ENCODE data around the gene VEGFC. TPM values are rescaled to one million over a fixed set of nuclear protein-coding genes. Genes with fewer than 3 reads are reported as not detected.

The VEGFC gene
- total RNA-seq, 1 donor from 2014 or later: 8.7 TPM

GRCh38 chr4:176642472-176642871, 150.2 kb downstream of the VEGFC start:
- no peak for FAIRE-seq
- Histone ChIP-seq H3K27me3 (ENCODE audit: control insufficient read depth, insufficient read depth, low read length) (no peaks in the 10 kb centered on the region), H3K36me3 (ENCODE audit: control insufficient read depth, insufficient read depth, low read length) (no peaks in the 10 kb centered on the region), H3K4me3 (ENCODE audit: low read depth, low read length) (no peak overlapping the region)
- TF ChIP-seq, protein P1, sequence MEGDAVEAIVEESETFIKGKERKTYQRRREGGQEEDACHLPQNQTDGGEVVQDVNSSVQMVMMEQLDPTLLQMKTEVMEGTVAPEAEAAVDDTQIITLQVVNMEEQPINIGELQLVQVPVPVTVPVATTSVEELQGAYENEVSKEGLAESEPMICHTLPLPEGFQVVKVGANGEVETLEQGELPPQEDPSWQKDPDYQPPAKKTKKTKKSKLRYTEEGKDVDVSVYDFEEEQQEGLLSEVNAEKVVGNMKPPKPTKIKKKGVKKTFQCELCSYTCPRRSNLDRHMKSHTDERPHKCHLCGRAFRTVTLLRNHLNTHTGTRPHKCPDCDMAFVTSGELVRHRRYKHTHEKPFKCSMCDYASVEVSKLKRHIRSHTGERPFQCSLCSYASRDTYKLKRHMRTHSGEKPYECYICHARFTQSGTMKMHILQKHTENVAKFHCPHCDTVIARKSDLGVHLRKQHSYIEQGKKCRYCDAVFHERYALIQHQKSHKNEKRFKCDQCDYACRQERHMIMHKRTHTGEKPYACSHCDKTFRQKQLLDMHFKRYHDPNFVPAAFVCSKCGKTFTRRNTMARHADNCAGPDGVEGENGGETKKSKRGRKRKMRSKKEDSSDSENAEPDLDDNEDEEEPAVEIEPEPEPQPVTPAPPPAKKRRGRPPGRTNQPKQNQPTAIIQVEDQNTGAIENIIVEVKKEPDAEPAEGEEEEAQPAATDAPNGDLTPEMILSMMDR (IDR thresholded peaks at IDR 0.05; ENCODE audit: insufficient read depth, low read length, severe bottlenecking): no peak
- no peak for DNase-seq (ENCODE audit: low read depth)

GRCh38 chr4:176641237-176641636, 151.5 kb downstream of the VEGFC start:
- H3K4me3 ChIP-seq (ENCODE audit: low read depth, low read length): no peak overlapping the region
- no peaks in the 10 kb centered on the region for H3K36me3 ChIP-seq (ENCODE audit: control insufficient read depth, insufficient read depth, low read length)
- no peaks in the 10 kb centered on the region for H3K27me3 ChIP-seq (ENCODE audit: control insufficient read depth, insufficient read depth, low read length)
- DNase-seq (ENCODE audit: low read depth) (peak; percentile 13), FAIRE-seq (no peak)
- TF ChIP-seq, protein P1 (IDR thresholded peaks at IDR 0.05; ENCODE audit: insufficient read depth, low read length, severe bottlenecking): no peak

DNA sequence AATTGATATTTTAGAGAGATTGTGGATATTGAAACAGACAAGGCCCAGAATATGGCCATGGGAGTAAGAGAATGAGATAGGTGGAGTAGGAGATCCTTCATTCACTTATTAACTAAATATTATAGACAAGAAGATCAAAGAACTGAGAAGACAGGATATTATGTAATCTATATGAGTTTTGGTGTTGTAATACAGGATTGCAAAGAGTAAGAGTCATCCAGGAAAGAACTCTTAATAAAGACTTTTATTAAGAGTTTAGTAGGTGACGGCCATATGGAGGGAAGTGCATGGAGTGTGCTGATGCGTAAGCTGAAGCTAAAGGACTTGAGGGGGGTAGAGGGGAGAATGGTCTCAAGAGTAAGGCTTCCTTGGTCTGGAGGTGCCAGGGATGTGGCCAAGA, 153.7 kb downstream of the VEGFC start:
- no peak overlapping the region for H3K4me3 ChIP-seq (ENCODE audit: low read depth, low read length)
- H3K27me3 ChIP-seq (ENCODE audit: control insufficient read depth, insufficient read depth, low read length): no peaks in the 10 kb centered on the region
- DNase-seq (ENCODE audit: low read depth): peak; percentile 88
- H3K36me3 ChIP-seq (ENCODE audit: control insufficient read depth, insufficient read depth, low read length): no peaks in the 10 kb centered on the region
- FAIRE-seq: no peak
- TF ChIP-seq, protein P1 (IDR thresholded peaks at IDR 0.05; ENCODE audit: insufficient read depth, low read length, severe bottlenecking): no peak

- no peaks in the 10 kb centered on the region for H3K36me3 ChIP-seq (ENCODE audit: control insufficient read depth, insufficient read depth, low read length)
- TF ChIP-seq, protein P1 (IDR thresholded peaks at IDR 0.05; ENCODE audit: insufficient read depth, low read length, severe bottlenecking): no peak
- no peaks in the 10 kb centered on the region for H3K27me3 ChIP-seq (ENCODE audit: control insufficient read depth, insufficient read depth, low read length)
- no peak for FAIRE-seq
- no peak for DNase-seq (ENCODE audit: low read depth)
- no peak overlapping the region for H3K4me3 ChIP-seq (ENCODE audit: low read depth, low read length)
Measured at GRCh38 chr4:176636292-176636691, 156.4 kb downstream of the VEGFC start.

GRCh38 chr4:176635372-176636261, 157.1 kb downstream of the VEGFC start:
- TF ChIP-seq, protein P1 (IDR thresholded peaks at IDR 0.05; ENCODE audit: insufficient read depth, low read length, severe bottlenecking): no peak
- DNase-seq (ENCODE audit: low read depth) (peak; percentile 89), FAIRE-seq (no peak)
- no peaks in the 10 kb centered on the region for H3K36me3 ChIP-seq (ENCODE audit: control insufficient read depth, insufficient read depth, low read length)
- H3K4me3 ChIP-seq (ENCODE audit: low read depth, low read length): no peak overlapping the region
- no peaks in the 10 kb centered on the region for H3K27me3 ChIP-seq (ENCODE audit: control insufficient read depth, insufficient read depth, low read length)

Data from bronchial epithelial cell (primary cell).